Nephron (organoid): Measurements from ENCODE around the gene CTSO.

Experiments
- H3K27ac Mint-ChIP-seq, 3 experiments: 2 replicates each; pipeline ENCODE4 v1.8.0; 2020; ENCODE audit warnings: mixed read lengths in 3 of 3, mild to moderate bottlenecking in 2 of 3, moderate library complexity in 1 of 3
- H3K27me3 Mint-ChIP-seq: 2 replicates; pipeline ENCODE4 v1.8.0; 2021; ENCODE audit warnings: low read depth, mild to moderate bottlenecking, moderate library complexity, mixed read lengths
- H3K36me3 Mint-ChIP-seq: 2 replicates; pipeline ENCODE4 v1.8.0; 2020; ENCODE audit warnings: low read depth, mixed read lengths
- H3K4me1 Mint-ChIP-seq: 2 replicates; pipeline ENCODE4 v1.8.0; 2020; ENCODE audit warnings: mixed read lengths
- H3K4me3 Mint-ChIP-seq, 3 experiments: 2 replicates each; pipeline ENCODE4 v1.8.0; 2020; ENCODE audit warnings: mild to moderate bottlenecking in 3 of 3, mixed read lengths in 3 of 3, moderate library complexity in 2 of 3
- H3K9me3 Mint-ChIP-seq: 2 replicates; pipeline ENCODE4 v1.8.0; 2020; ENCODE audit warnings: mixed read lengths
- TF ChIP-seq, protein P1 (sequence below), 3 experiments: fragments of 200-600 bp; sonication (generic); IDR thresholded peaks; one replicate each; pipeline ENCODE4 v1.5.0; 2021; ENCODE audit warnings: antibody characterized with exemption in 3 of 3; ENCODE audit not compliant: unreplicated experiment in 3 of 3

Gene CTSO

GRCh38 chr4:155961575-155961974 is 7.9 kb upstream of the CTSO start:
- TF ChIP-seq, protein P1, sequence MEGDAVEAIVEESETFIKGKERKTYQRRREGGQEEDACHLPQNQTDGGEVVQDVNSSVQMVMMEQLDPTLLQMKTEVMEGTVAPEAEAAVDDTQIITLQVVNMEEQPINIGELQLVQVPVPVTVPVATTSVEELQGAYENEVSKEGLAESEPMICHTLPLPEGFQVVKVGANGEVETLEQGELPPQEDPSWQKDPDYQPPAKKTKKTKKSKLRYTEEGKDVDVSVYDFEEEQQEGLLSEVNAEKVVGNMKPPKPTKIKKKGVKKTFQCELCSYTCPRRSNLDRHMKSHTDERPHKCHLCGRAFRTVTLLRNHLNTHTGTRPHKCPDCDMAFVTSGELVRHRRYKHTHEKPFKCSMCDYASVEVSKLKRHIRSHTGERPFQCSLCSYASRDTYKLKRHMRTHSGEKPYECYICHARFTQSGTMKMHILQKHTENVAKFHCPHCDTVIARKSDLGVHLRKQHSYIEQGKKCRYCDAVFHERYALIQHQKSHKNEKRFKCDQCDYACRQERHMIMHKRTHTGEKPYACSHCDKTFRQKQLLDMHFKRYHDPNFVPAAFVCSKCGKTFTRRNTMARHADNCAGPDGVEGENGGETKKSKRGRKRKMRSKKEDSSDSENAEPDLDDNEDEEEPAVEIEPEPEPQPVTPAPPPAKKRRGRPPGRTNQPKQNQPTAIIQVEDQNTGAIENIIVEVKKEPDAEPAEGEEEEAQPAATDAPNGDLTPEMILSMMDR (IDR thresholded peaks at IDR 0.05; ENCODE audit: unreplicated experiment in 3 of 3) = no peak
- H3K9me3 Mint-ChIP-seq = no peaks in the 10 kb centered on the region
- peaks cover 39% of the 10 kb centered on the region for H3K4me1 Mint-ChIP-seq

GRCh38 chr4:155960522-155960921 is 6.9 kb upstream of the CTSO start:
- TF ChIP-seq, protein P1 (IDR thresholded peaks at IDR 0.05; ENCODE audit: unreplicated experiment in 3 of 3) = no peak
- H3K9me3 Mint-ChIP-seq = no peaks in the 10 kb centered on the region
- H3K36me3 Mint-ChIP-seq = no peaks in the 10 kb centered on the region
- no peak overlapping the region for H3K4me3 Mint-ChIP-seq
- peak overlapping the region in 1 of 3 experiments; percentile 25 for H3K27ac Mint-ChIP-seq
- peaks cover 34% of the 10 kb centered on the region for H3K4me1 Mint-ChIP-seq
- H3K27me3 Mint-ChIP-seq = no peaks in the 10 kb centered on the region

More at GRCh38 chr4:155961575-155961974, 7.9 kb upstream of the CTSO start:
- Mint-ChIP-seq H3K27me3 (no peaks in the 10 kb centered on the region), H3K27ac (no peak overlapping the region), H3K4me3 (no peak overlapping the region), H3K36me3 (no peaks in the 10 kb centered on the region)

- H3K4me3 Mint-ChIP-seq = no peak overlapping the region
- TF ChIP-seq, protein P1 (IDR thresholded peaks at IDR 0.05; ENCODE audit: unreplicated experiment in 3 of 3) = no peak
- no peaks in the 10 kb centered on the region for H3K9me3 Mint-ChIP-seq
- no peaks in the 10 kb centered on the region for H3K36me3 Mint-ChIP-seq
- H3K27ac Mint-ChIP-seq = no peak overlapping the region
- H3K4me1 Mint-ChIP-seq = peaks cover 34% of the 10 kb centered on the region
- no peaks in the 10 kb centered on the region for H3K27me3 Mint-ChIP-seq
These were observed 5.8 kb upstream of the CTSO start for GRCh38 chr4:155959417-155959816.

DNA sequence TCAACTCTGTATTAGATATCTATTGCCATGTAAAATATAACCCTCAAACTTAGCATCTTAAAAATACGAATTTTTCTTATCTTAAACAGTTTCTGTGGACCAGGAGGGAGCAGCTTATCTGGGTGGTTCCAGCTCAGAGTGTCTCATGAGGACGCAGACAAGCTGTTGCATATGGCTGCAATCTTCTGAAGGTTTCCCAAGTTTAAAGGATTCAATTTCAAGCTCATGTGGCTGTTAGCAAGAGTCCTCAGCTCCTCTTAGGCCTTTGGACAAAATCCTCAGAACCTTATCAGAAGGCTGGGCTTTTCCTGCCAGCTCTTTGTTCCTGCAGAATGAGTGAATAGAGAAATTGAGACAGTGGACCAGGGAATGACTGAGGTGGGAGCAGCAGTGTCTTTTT is 2.8 kb upstream of the CTSO start:
- no peaks in the 10 kb centered on the region for H3K27me3 Mint-ChIP-seq
- H3K27ac Mint-ChIP-seq = peak overlapping the region in 2 of 3 experiments; percentile 2 to 9
- H3K4me1 Mint-ChIP-seq = peaks cover 31% of the 10 kb centered on the region
- no peak overlapping the region for H3K4me3 Mint-ChIP-seq
- TF ChIP-seq, protein P1 (IDR thresholded peaks at IDR 0.05; ENCODE audit: unreplicated experiment in 3 of 3) = no peak
- H3K36me3 Mint-ChIP-seq = no peaks in the 10 kb centered on the region
- no peaks in the 10 kb centered on the region for H3K9me3 Mint-ChIP-seq

GRCh38 chr4:155954939-155955338 is 1.3 kb upstream of the CTSO start:
- no peaks in the 10 kb centered on the region for H3K27me3 Mint-ChIP-seq
- H3K27ac Mint-ChIP-seq = peak overlapping the region; percentile 99 to 100 (median 100)
- H3K36me3 Mint-ChIP-seq = no peaks in the 10 kb centered on the region
- TF ChIP-seq, protein P1 (IDR thresholded peaks at IDR 0.05; ENCODE audit: unreplicated experiment in 3 of 3) = no peak
- peaks cover 21% of the 10 kb centered on the region for H3K4me1 Mint-ChIP-seq
- H3K9me3 Mint-ChIP-seq = no peaks in the 10 kb centered on the region
- peak overlapping the region; percentile 95 to 99 (median 95) for H3K4me3 Mint-ChIP-seq

DNA sequence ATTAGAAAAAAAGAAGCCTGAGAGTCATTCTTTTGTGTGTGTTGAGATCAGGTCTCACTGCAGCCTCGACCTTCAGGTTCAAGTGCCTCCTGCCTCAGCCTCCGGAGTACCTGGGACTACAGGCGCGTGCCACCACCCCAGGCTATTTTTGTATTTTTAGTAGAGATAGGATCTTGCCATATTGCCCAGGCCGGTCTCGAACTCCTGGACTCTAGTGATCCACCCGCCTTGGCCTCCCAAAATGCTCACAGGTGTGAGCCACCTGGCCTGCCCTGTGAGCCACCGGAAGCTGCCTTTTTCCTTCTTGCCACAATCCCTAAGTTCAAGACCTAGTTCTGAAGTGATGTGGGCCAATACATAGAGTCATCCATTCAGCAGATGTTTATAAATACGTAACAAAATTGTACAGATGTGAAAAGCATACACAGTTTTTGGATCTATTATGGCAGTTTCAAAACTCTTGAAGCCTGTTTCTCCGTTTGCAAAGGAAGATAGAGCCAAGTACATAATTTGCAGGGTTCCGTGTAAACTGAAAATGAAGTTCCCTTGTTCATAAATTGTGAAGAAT is 536 bp upstream of the CTSO start:
- Mint-ChIP-seq H3K9me3 (no peaks in the 10 kb centered on the region), H3K4me3 (peak overlapping the region; percentile 95 to 99 (median 95)), H3K27me3 (no peaks in the 10 kb centered on the region), H3K4me1 (peaks cover 21% of the 10 kb centered on the region), H3K27ac (peak overlapping the region; percentile 99 to 100 (median 100)), H3K36me3 (no peaks in the 10 kb centered on the region)
- TF ChIP-seq, protein P1 (IDR thresholded peaks at IDR 0.05; ENCODE audit: unreplicated experiment in 3 of 3) = no peak
